HCT116 (cell line): ENCODE results near the gene IFI30.

Source experiments
- ATF3 ChIP-seq: IDR thresholded peaks from 2 replicates; pipeline ENCODE4 v1.6.1; 2012
- CTCF ChIP-seq, 3 experiments: fragments of 200-600 bp in 1 of 3; sonication (generic) in 1 of 3; IDR thresholded peaks in 2 of 3; conservative IDR thresholded peaks in 1 of 3; 2 replicates each; pipeline ENCODE4 v1.5.1; 2012 to 2017; ENCODE audit warnings: low read depth in 2 of 3, low read length in 2 of 3, antibody characterized with exemption in 1 of 3, borderline replicate concordance in 1 of 3, control low read depth in 1 of 3, mild to moderate bottlenecking in 1 of 3, mixed read lengths in 1 of 3, mixed run types in 1 of 3, moderate library complexity in 1 of 3; ENCODE audit not compliant: insufficient read depth in 1 of 3
- EGR1 ChIP-seq: IDR thresholded peaks from 2 replicates; pipeline ENCODE4 v1.6.1; 2012; ENCODE audit warnings: low read depth
- EZH2 ChIP-seq: fragments of 200-600 bp; sonication (generic); IDR thresholded peaks from 2 replicates; pipeline ENCODE4 v1.6.1; 2017; ENCODE audit warnings: antibody characterized with exemption, mixed run types
- EZH2phosphoT487 ChIP-seq: fragments of 200-600 bp; IDR thresholded peaks from 2 replicates; pipeline ENCODE4 v1.6.1; 2018; ENCODE audit warnings: antibody characterized with exemption, borderline replicate concordance
- FOSL1 ChIP-seq: IDR thresholded peaks from 2 replicates; pipeline ENCODE4 v1.6.1; 2012; ENCODE audit warnings: low read depth
- MAX ChIP-seq: IDR thresholded peaks from 2 replicates; pipeline ENCODE4 v1.6.1; 2012
- POLR2A ChIP-seq: IDR thresholded peaks from 2 replicates; pipeline ENCODE4 v1.7.0; 2011; ENCODE audit warnings: borderline replicate concordance; ENCODE audit not compliant: insufficient read depth, insufficient read length; ENCODE audit errors: extremely low read depth
- REST ChIP-seq: IDR thresholded peaks from 2 replicates; pipeline ENCODE4 v1.6.1; 2012; ENCODE audit warnings: low read depth
- TCF7L2 ChIP-seq: IDR thresholded peaks from 2 replicates; pipeline ENCODE4 v1.7.0; 2011; ENCODE audit warnings: borderline replicate concordance, inconsistent platforms; ENCODE audit not compliant: insufficient read depth, insufficient read length; ENCODE audit errors: extremely low read depth
- ZBTB33 ChIP-seq: IDR thresholded peaks from 2 replicates; pipeline ENCODE4 v1.6.1; 2011; ENCODE audit warnings: mild to moderate bottlenecking, low read length, moderate library complexity; ENCODE audit not compliant: insufficient replicate concordance; ENCODE audit errors: extremely low read depth

GRCh38 chr19:18226956-18227780 is 53.6 kb downstream of the IFI30 start:
- TF ChIP-seq POLR2A (no peak), CTCF (IDR thresholded peaks at IDR 0.05 in 2 of 3, conservative IDR thresholded peaks at IDR 0.05 in 1 of 3; ENCODE audit: borderline replicate concordance in 1 of 3, insufficient read depth in 1 of 3, low read depth in 2 of 3, low read length in 2 of 3) (no peak), FOSL1 (no peak), TCF7L2 (no peak), REST (no peak), EZH2 (no peak), ATF3 (no peak), ZBTB33 (no peak), EGR1 (no peak), MAX (no peak), EZH2phosphoT487 (no peak)
